ENCODE measurements around the gene CNOT8. TPM values are rescaled to one million over a fixed set of nuclear protein-coding genes. Genes with fewer than 3 reads are reported as not detected.

Gene CNOT8
- polyA plus RNA-seq, 1 donor from 2014 or later, result 146 TPM

- H2AFZ ChIP-seq (ENCODE audit: low read depth, low read length), result no peak overlapping the region
- H3K27ac ChIP-seq (ENCODE audit: low read length), result no peak overlapping the region
- H3K9me2 ChIP-seq (ENCODE audit: insufficient read depth, low read length), result no peaks in the 10 kb centered on the region
- H3K9me3 ChIP-seq (ENCODE audit: low read length), result no peaks in the 10 kb centered on the region
- H3K4me2 ChIP-seq (ENCODE audit: low read length), result no peak overlapping the region
- no peaks in the 10 kb centered on the region for H3K36me3 ChIP-seq (ENCODE audit: insufficient read depth, low read length)
- H3K79me2 ChIP-seq (replicated peaks; ENCODE audit: insufficient read depth, low read length), result no peaks in the 10 kb centered on the region
- no peaks in the 10 kb centered on the region for H3K27me3 ChIP-seq (ENCODE audit: insufficient read depth, low read depth, low read length)
- no peak for TF ChIP-seq RAD21 (conservative IDR thresholded peaks at IDR 0.05)
- no peak for TF ChIP-seq EP300 (conservative IDR thresholded peaks at IDR 0.05; ENCODE audit: poor library complexity, severe bottlenecking)
- TF ChIP-seq SMC3 (conservative IDR thresholded peaks at IDR 0.05; ENCODE audit: poor library complexity), result no peak
- no peak for TF ChIP-seq REST (IDR thresholded peaks at IDR 0.05; ENCODE audit: borderline replicate concordance)
- TF ChIP-seq MXI1 (conservative IDR thresholded peaks at IDR 0.05; ENCODE audit: poor library complexity, severe bottlenecking), result no peak
- TF ChIP-seq CTCF (IDR thresholded peaks at IDR 0.05; ENCODE audit: poor library complexity, severe bottlenecking), result no peak
- TF ChIP-seq POLR2AphosphoS5 (IDR thresholded peaks at IDR 0.05), result no peak
- no peak for TF ChIP-seq EZH2 (IDR thresholded peaks at IDR 0.05; ENCODE audit: borderline replicate concordance, insufficient read depth, low read length, poor library complexity, severe bottlenecking)
- no peak for TF ChIP-seq TAF1 (IDR thresholded peaks at IDR 0.05; ENCODE audit: low read depth)
- no peak overlapping the region for H3K9ac ChIP-seq (ENCODE audit: low read length)
- H3F3A ChIP-seq (ENCODE audit: insufficient read depth, low read length, poor library complexity, severe bottlenecking), result no peaks in the 10 kb centered on the region
- H4K20me1 ChIP-seq (ENCODE audit: insufficient read depth), result no peaks in the 10 kb centered on the region
- H3K4me3 ChIP-seq (ENCODE audit: low read length), result no peak overlapping the region
Observed at GRCh38 chr5:154817815-154818214, 40.6 kb upstream of the CNOT8 start.

- Histone ChIP-seq H3K36me3 (ENCODE audit: insufficient read depth, low read length) (no peaks in the 10 kb centered on the region), H3K27ac (ENCODE audit: low read length) (no peak overlapping the region)
Observed at GRCh38 chr5:154818471-154819116, 39.8 kb upstream of the CNOT8 start.

More at GRCh38 chr5:154818471-154819116, 39.8 kb upstream of the CNOT8 start:
- H4K20me1 ChIP-seq (ENCODE audit: insufficient read depth), result no peaks in the 10 kb centered on the region
- H3K9me2 ChIP-seq (ENCODE audit: insufficient read depth, low read length), result no peaks in the 10 kb centered on the region
- no peak overlapping the region for H3K4me2 ChIP-seq (ENCODE audit: low read length)
- TF ChIP-seq EP300 (conservative IDR thresholded peaks at IDR 0.05; ENCODE audit: poor library complexity, severe bottlenecking) (no peak), RAD21 (conservative IDR thresholded peaks at IDR 0.05) (no peak), SMC3 (conservative IDR thresholded peaks at IDR 0.05; ENCODE audit: poor library complexity) (no peak), CTCF (IDR thresholded peaks at IDR 0.05; ENCODE audit: poor library complexity, severe bottlenecking) (no peak), MXI1 (conservative IDR thresholded peaks at IDR 0.05; ENCODE audit: poor library complexity, severe bottlenecking) (no peak), TAF1 (IDR thresholded peaks at IDR 0.05; ENCODE audit: low read depth) (no peak), EZH2 (IDR thresholded peaks at IDR 0.05; ENCODE audit: borderline replicate concordance, insufficient read depth, low read length, poor library complexity, severe bottlenecking) (no peak), POLR2AphosphoS5 (IDR thresholded peaks at IDR 0.05) (no peak), REST (IDR thresholded peaks at IDR 0.05; ENCODE audit: borderline replicate concordance) (no peak)
- no peaks in the 10 kb centered on the region for H3K27me3 ChIP-seq (ENCODE audit: insufficient read depth, low read depth, low read length)
- H3K79me2 ChIP-seq (replicated peaks; ENCODE audit: insufficient read depth, low read length), result no peaks in the 10 kb centered on the region
- no peak overlapping the region for H2AFZ ChIP-seq (ENCODE audit: low read depth, low read length)
- no peaks in the 10 kb centered on the region for H3F3A ChIP-seq (ENCODE audit: insufficient read depth, low read length, poor library complexity, severe bottlenecking)
- no peak overlapping the region for H3K4me3 ChIP-seq (ENCODE audit: low read length)
- H3K9ac ChIP-seq (ENCODE audit: low read length), result no peak overlapping the region
- no peaks in the 10 kb centered on the region for H3K9me3 ChIP-seq (ENCODE audit: low read length)
